Astrocyte (in vitro differentiated cells and primary cell): ENCODE measurements around the gene SAPCD2.

Source experiments
- EZH2 ChIP-seq: IDR thresholded peaks from 2 replicates; pipeline ENCODE4 v1.6.1; 2012; ENCODE audit warnings: mild to moderate bottlenecking, low read length, inconsistent platforms; ENCODE audit not compliant: insufficient read depth
- TF ChIP-seq, protein P1 (sequence below): IDR thresholded peaks from 2 replicates; pipeline ENCODE4 v1.5.1; 2011; ENCODE audit warnings: low read depth, mild to moderate bottlenecking, inconsistent platforms, low read length, moderate library complexity; ENCODE audit not compliant: insufficient read depth

GRCh38 chr9:137116027-137116507, 45.7 kb upstream of the SAPCD2 start:
- TF ChIP-seq, protein P1, sequence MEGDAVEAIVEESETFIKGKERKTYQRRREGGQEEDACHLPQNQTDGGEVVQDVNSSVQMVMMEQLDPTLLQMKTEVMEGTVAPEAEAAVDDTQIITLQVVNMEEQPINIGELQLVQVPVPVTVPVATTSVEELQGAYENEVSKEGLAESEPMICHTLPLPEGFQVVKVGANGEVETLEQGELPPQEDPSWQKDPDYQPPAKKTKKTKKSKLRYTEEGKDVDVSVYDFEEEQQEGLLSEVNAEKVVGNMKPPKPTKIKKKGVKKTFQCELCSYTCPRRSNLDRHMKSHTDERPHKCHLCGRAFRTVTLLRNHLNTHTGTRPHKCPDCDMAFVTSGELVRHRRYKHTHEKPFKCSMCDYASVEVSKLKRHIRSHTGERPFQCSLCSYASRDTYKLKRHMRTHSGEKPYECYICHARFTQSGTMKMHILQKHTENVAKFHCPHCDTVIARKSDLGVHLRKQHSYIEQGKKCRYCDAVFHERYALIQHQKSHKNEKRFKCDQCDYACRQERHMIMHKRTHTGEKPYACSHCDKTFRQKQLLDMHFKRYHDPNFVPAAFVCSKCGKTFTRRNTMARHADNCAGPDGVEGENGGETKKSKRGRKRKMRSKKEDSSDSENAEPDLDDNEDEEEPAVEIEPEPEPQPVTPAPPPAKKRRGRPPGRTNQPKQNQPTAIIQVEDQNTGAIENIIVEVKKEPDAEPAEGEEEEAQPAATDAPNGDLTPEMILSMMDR: no peak
- TF ChIP-seq EZH2: no peak
